Stimulated activated CD8-positive, alpha-beta memory T cell treated with anti-CD3 and anti-CD28 coated beads, Interleukin-4, amount 100 ng/mL, for 4 hours (primary cell): ENCODE measurements around the gene NXNL1.
A peak's percentile ranks its signal among the peaks of the same experiment; 100 is the strongest.
"Not testable (repeated sequence)": the region's sequence is repeated elsewhere in the genome, so short reads cannot be mapped to it uniquely, and the experiment has no call there.

Experiments
- DNase-seq, 2 donors: peaks; one replicate each; pipeline ENCODE4 v3.0.0-alpha.2; 2020; ENCODE audit warnings: low read depth in 2 of 2, low spot score in 1 of 2

The NXNL1 gene

GRCh38 chr19:17487284-17488121 lies 26.8 kb upstream of the NXNL1 start:
- no peak for DNase-seq

- DNase-seq, result no peak
Observed at GRCh38 chr19:17486545-17487240, 26.0 kb upstream of the NXNL1 start.

- no peak for DNase-seq
Observed at GRCh38 chr19:17484520-17485185, 23.9 kb upstream of the NXNL1 start.

- no peak for DNase-seq
Observed at GRCh38 chr19:17483605-17484002, 22.9 kb upstream of the NXNL1 start.

DNA sequence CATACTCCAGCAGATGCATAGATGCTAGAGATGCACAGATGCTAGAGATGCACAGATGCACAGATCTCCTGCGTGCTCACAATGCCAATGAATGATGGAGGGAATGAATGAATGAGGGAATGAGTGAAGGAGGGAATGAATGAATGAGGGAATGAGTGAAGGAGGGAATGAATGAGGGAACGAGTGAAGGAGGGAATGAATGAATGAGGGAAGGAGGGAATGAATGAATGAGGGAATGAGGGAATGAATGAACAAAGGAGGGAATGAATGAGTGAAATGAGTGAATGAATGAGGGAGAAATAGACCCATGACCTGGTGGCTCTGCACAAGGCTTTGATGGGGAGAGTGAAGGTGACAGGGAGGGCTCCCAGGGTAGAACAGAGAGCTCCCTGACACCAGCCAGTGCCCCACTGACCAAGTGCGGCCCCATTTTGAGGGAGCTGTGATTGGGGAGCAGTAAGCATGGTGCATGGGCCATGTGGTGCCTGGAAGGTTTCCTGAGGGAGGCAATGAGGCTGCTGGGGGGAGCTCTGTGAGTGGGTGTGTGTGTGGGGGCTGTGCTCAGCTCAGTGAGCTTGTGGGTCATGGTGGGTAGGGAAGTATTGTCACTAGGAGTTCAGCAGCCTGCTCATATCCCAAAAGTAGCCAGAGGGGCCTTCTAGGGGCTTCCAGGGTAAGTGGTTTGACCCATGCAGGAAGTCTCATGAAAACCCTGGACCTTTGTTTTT lies 22.3 kb upstream of the NXNL1 start:
- DNase-seq, result no peak

- DNase-seq, result no peak
Observed at GRCh38 chr19:17481986-17482385, 21.3 kb upstream of the NXNL1 start.

GRCh38 chr19:17479325-17479791 lies 18.6 kb upstream of the NXNL1 start:
- no peak for DNase-seq

DNA sequence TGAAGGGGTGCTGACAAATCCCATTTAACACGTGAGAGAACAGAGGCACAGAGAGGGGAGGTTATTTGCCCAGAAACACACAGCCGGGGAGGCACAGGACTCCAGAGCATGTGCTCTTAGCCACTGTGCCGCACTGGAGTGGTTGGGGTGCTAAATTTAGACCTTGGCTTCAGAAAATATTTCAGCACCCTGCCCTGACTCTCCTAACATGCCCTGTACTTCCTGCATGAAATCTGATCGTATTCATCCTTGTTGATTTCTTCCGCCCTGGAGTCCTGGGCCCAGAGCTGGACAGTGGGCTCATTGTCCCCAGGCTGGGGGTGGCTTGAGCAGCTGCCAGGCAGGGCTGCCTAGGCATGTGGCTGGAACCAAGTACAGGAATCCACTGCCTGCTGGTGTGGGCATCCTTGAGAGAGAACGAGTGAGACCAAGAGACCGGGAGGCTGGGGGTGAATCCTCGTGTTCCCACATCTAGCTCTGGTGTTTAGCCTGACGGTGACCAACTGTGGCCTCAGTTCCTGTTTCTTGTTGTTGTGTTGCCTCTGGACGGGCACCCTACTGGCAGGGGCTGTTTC lies 14.9 kb upstream of the NXNL1 start:
- no peak for DNase-seq

GRCh38 chr19:17475011-17475540 lies 14.3 kb upstream of the NXNL1 start:
- DNase-seq, result not testable (repeated sequence)

- DNase-seq, result no peak
Observed at GRCh38 chr19:17473041-17473440, 12.3 kb upstream of the NXNL1 start.

GRCh38 chr19:17471410-17472125 lies 10.8 kb upstream of the NXNL1 start:
- DNase-seq, result no peak

DNA sequence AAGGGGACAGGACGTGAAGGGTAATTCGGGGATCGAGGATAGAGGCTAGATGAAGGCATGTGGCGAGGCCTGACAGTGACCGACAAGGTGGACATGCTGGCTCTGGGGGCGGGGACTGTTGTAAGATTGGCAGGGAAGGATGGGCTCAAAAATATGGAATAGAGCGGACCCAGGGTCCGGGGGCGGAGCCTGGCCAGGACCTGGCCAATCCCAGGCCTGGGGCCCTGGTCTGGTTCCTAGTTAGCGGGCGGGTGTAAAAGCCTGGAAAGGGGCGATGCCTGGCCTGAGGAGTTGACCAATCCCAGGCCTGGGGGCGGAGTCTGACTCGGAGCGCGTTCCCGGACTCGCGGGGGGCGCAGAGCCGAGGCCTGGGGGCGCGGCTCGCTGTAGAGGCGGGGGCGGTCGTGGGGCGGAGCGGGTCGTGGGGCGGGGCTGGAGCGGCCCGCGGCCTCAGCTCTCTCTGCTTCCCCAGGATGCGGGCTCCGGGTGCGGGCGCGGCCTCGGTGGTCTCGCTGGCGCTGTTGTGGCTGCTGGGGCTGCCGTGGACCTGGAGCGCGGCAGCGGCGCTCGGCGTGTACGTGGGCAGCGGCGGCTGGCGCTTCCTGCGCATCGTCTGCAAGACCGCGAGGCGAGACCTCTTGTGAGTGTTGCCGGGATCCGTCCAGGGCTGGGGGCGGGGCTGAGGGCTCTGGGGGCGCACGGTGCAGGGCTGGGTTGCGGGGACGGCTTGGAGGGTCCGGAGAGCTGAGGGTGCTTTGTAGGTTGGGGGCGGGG lies 9.5 kb upstream of the NXNL1 start, which contains the start of gene SLC27A1:
SLC27A1 (plus strand) TSS at position 457 of the 774 bp plus-strand sequence; CDS start at position 474, 17 bp downstream.
- DNase-seq, result peak; percentile 68 to 85

GRCh38 chr19:17469481-17470067 lies 8.8 kb upstream of the NXNL1 start:
- peak; percentile 86 to 87 for DNase-seq

- no peak for DNase-seq
Observed at GRCh38 chr19:17469092-17469480, 8.4 kb upstream of the NXNL1 start.

- DNase-seq, result no peak
Observed at GRCh38 chr19:17468302-17469091, 7.8 kb upstream of the NXNL1 start.

- no peak for DNase-seq
Observed at GRCh38 chr19:17467471-17468301, 7.0 kb upstream of the NXNL1 start.

DNA sequence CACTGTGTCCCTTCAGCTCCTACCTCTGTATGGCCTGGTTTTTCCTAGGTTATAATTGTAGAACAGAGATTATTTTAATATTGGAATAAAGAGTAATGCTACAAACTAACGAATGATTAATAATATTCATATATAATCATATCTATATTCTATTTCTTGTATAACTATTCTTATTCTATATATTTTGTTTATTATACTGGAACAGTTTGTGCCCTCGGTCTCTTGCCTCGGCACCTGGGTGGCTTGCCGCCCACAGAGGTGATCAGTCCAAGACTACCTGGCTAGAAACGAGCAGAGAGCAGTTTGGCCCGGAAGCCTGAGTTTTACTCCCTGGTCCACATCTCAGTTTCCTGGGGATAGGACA lies 5.7 kb upstream of the NXNL1 start:
- no peak for DNase-seq
